Spleen (tissue), 11 donors: ENCODE measurements around the gene CCIN. TPM values are rescaled to one million over a fixed set of nuclear protein-coding genes. Genes with fewer than 3 reads are reported as not detected.

Experiments used
- DNase-seq: peaks from one replicate; pipeline ENCODE4 v3.0.0-alpha.2; 2020
- H3K27ac ChIP-seq, 8 donors: fragments of 200-600 bp; sonication (generic) in 7 of 8; 1 replicate in 4 of 8; 2 replicates in 4 of 8; pipeline versions ENCODE4 v1.5.0 to v1.8.0; 2016 to 2021; ENCODE audit warnings: inconsistent platforms in 4 of 8, mild to moderate bottlenecking in 4 of 8, moderate library complexity in 1 of 8
- H3K27me3 ChIP-seq, 7 donors: fragments of 200-600 bp; sonication (generic) in 6 of 7; replicated peaks in 1 of 7; 1 replicate in 4 of 7; 2 replicates in 3 of 7; pipeline versions ENCODE4 v1.5.0 to v1.8.0; 2016 to 2021; ENCODE audit warnings: inconsistent platforms in 3 of 7, mild to moderate bottlenecking in 1 of 7
- H3K36me3 ChIP-seq, 6 donors: fragments of 200-600 bp; sonication (generic) in 5 of 6; 1 replicate in 4 of 6; 2 replicates in 2 of 6; pipeline versions ENCODE4 v1.5.0 to v1.8.0; 2016 to 2021; ENCODE audit warnings: inconsistent platforms in 2 of 6
- H3K4me1 ChIP-seq, 6 donors: fragments of 200-600 bp; sonication (generic) in 5 of 6; 1 replicate in 3 of 6; 2 replicates in 3 of 6; pipeline versions ENCODE4 v1.5.0 to v1.8.0; 2016 to 2021; ENCODE audit warnings: inconsistent platforms in 3 of 6
- H3K4me3 ChIP-seq, 8 donors: fragments of 200-600 bp; sonication (generic) in 7 of 8; 1 replicate in 4 of 8; 2 replicates in 4 of 8; pipeline versions ENCODE4 v1.5.0 to v1.8.0; 2016 to 2021; ENCODE audit warnings: inconsistent platforms in 4 of 8, mild to moderate bottlenecking in 4 of 8, moderate library complexity in 2 of 8
- H3K9me3 ChIP-seq, 8 donors: fragments of 200-600 bp; sonication (generic) in 7 of 8; 1 replicate in 4 of 8; 2 replicates in 4 of 8; pipeline versions ENCODE4 v1.5.0 to v1.8.0; 2016 to 2021; ENCODE audit warnings: inconsistent platforms in 4 of 8
- CTCF ChIP-seq, 11 experiments: fragments of 200-600 bp in 7 of 11; fragments of 450-650 bp in 4 of 11; sonication (generic) in 4 of 11; IDR thresholded peaks in 8 of 11; conservative IDR thresholded peaks in 3 of 11; 1 replicate in 7 of 11; 2 replicates in 4 of 11; pipeline versions ENCODE4 v1.4.0 to v1.8.0; 2016 to 2021; ENCODE audit warnings: antibody characterized with exemption in 11 of 11, inconsistent platforms in 4 of 11, mild to moderate bottlenecking in 1 of 11
- POLR2A ChIP-seq, 3 donors: fragments of 450-650 bp; IDR thresholded peaks; one replicate each; pipeline ENCODE4 v1.5.1; 2017; ENCODE audit warnings: antibody characterized with exemption in 3 of 3, mild to moderate bottlenecking in 1 of 3
- POLR2AphosphoS5 ChIP-seq, 3 donors: sonication (generic); formaldehyde crosslinking; IDR thresholded peaks; one replicate each; pipeline ENCODE4 v1.5.1; 2017; ENCODE audit warnings: antibody characterized with exemption in 3 of 3
- WGBS, 5 donors: extraction: QIAGEN DNeasy Blood & Tissue Kit in 3 of 5; methylation state at CpG; one replicate each; pipeline versions ENCODE4 v1.1.5 to v1.1.7; 2013 to 2018; 5-methylcytosine and 5-hydroxymethylcytosine counted together
- intact Hi-C: fragments of 100-400 bp; cut with DNase I; formaldehyde crosslinking; loops from one replicate; pipeline ENCODE4 v1.15.0; 2023; ENCODE audit warnings: low total_unique reads
- polyA plus RNA-seq, 3 donors: library from polyadenylated mRNA; stranded (reverse); fragments of 200-250 nt; gene quantifications; one replicate each; pipeline ENCODE4 v1.2.1, GENCODE V29; 2013
- total RNA-seq, 7 donors: library from RNA; depleted of rRNA in 3 of 7; stranded (reverse); fragments of >200 nt in 3 of 7; fragmentation: NEBNext Ultra II Directional in 4 of 7; extraction: Animal tissue kit (Norgen Biotek cat#: 25700) in 4 of 7; gene quantifications; one replicate each; pipeline versions ENCODE4 v1.1.0 to v1.2.1, GENCODE V29; 2016 to 2021
- donor health status: healthy with polysubstance abuse.
- donor health status: DM: no; HTN: no; CAD: no; lungs with moderate emphysema.
- donor health status: DM: no; HTN: no; CAD: no.
- donor health status: Bipolar disorder and iron deficiency.
- donor health status: healthy.
- donor health status: DM: no; HTN: no; CAD: no.
- donor health status: DM: yes; HTN: yes; CAD: no.

The CCIN gene
- total and polyA plus RNA-seq, 10 donors: 0.03 to 1.0 (median 0.13) TPM; not detected in 3

- Histone ChIP-seq H3K36me3 (peaks cover 0 to 9% (median 0%) of the 10 kb centered on the region in 6 donors), H3K4me3 (peak overlapping the region; percentile 51 to 93 (median 76)), H3K9me3 (no peaks in the 10 kb centered on the region), H3K4me1 (peaks cover 31 to 65% (median 57%) of the 10 kb centered on the region in 6 donors), H3K27me3 (peaks cover 0 to 4% (median 0%) of the 10 kb centered on the region in 7 donors), H3K27ac (peak overlapping the region; percentile 66 to 95 (median 86))
- intact Hi-C loops: no loop called here
- WGBS, 5 donors: 1 to 6% (median 2%) methylated on average over 12 to 40 of the region's 40 CpGs
- TF ChIP-seq CTCF (IDR thresholded peaks at IDR 0.05 in 8 of 11, conservative IDR thresholded peaks at IDR 0.05 in 3 of 11): no peak
- no peak for TF ChIP-seq POLR2A (IDR thresholded peaks at IDR 0.05)
- no peak for TF ChIP-seq POLR2AphosphoS5 (IDR thresholded peaks at IDR 0.05)
- no peak for DNase-seq
These were observed 32.2 kb upstream of the CCIN start for GRCh38 chr9:36136894-36137391.

GRCh38 chr9:36137392-36138004, 31.7 kb upstream of the CCIN start:
- Histone ChIP-seq H3K27ac (peak overlapping the region in 7 of 8 donors; percentile 82 to 95 (median 88)), H3K4me3 (peak overlapping the region; percentile 51 to 93 (median 76)), H3K27me3 (peaks cover 0 to 4% (median 0%) of the 10 kb centered on the region in 7 donors), H3K4me1 (peaks cover 36 to 71% (median 63%) of the 10 kb centered on the region in 6 donors), H3K9me3 (no peaks in the 10 kb centered on the region), H3K36me3 (peaks cover 0 to 9% (median 0%) of the 10 kb centered on the region in 6 donors)
- no peak for TF ChIP-seq CTCF (IDR thresholded peaks at IDR 0.05 in 8 of 11, conservative IDR thresholded peaks at IDR 0.05 in 3 of 11)
- no peak for TF ChIP-seq POLR2AphosphoS5 (IDR thresholded peaks at IDR 0.05)
- no peak for TF ChIP-seq POLR2A (IDR thresholded peaks at IDR 0.05)
- DNase-seq: no peak
- WGBS, 5 donors: 42 to 64% (median 50%) methylated on average over 11 to 12 of the region's 12 CpGs
- intact Hi-C loops: no loop called here

- H3K4me1 ChIP-seq: peaks cover 46 to 81% (median 73%) of the 10 kb centered on the region in 6 donors
- H3K27me3 ChIP-seq: peaks cover 0 to 4% (median 0%) of the 10 kb centered on the region in 7 donors
- intact Hi-C loops: no loop called here
- DNase-seq: no peak
- H3K36me3 ChIP-seq: peaks cover 0 to 9% (median 0%) of the 10 kb centered on the region in 6 donors
- no peak for TF ChIP-seq CTCF (IDR thresholded peaks at IDR 0.05 in 8 of 11, conservative IDR thresholded peaks at IDR 0.05 in 3 of 11)
- no peak for TF ChIP-seq POLR2AphosphoS5 (IDR thresholded peaks at IDR 0.05)
- no peak for TF ChIP-seq POLR2A (IDR thresholded peaks at IDR 0.05)
- H3K4me3 ChIP-seq: peak overlapping the region in 1 of 8 donors; percentile 74
- peak overlapping the region in 6 of 8 donors; percentile 13 to 95 (median 91) for H3K27ac ChIP-seq
- WGBS, 5 donors: 94 to 96% (median 96%) methylated on average over 10 of the region's 10 CpGs
- no peaks in the 10 kb centered on the region for H3K9me3 ChIP-seq
These were observed 30.7 kb upstream of the CCIN start for GRCh38 chr9:36138496-36138895.

- WGBS, 5 donors: 94 to 99% (median 98%) methylated on average over 5 of the region's 5 CpGs
- H3K36me3 ChIP-seq: peaks cover 0 to 9% (median 0%) of the 10 kb centered on the region in 6 donors
- peaks cover 50 to 85% (median 77%) of the 10 kb centered on the region in 6 donors for H3K4me1 ChIP-seq
- TF ChIP-seq POLR2AphosphoS5 (IDR thresholded peaks at IDR 0.05) (no peak), CTCF (IDR thresholded peaks at IDR 0.05 in 8 of 11, conservative IDR thresholded peaks at IDR 0.05 in 3 of 11) (no peak), POLR2A (IDR thresholded peaks at IDR 0.05) (no peak)
- DNase-seq: no peak
- H3K27me3 ChIP-seq: peaks cover 0 to 4% (median 0%) of the 10 kb centered on the region in 7 donors
- H3K27ac ChIP-seq: peak overlapping the region in 6 of 8 donors; percentile 13 to 95 (median 91)
- H3K9me3 ChIP-seq: no peaks in the 10 kb centered on the region
- H3K4me3 ChIP-seq: peak overlapping the region in 1 of 8 donors; percentile 74
- intact Hi-C loops: no loop called here
These were observed 30.3 kb upstream of the CCIN start for GRCh38 chr9:36138901-36139300.
